Stimulated activated CD8-positive, alpha-beta memory T cell treated with anti-CD3 and anti-CD28 coated beads, Interleukin-12 subunit alpha, Interleukin-12 subunit beta, amount 100 ng/mL, for 24 hours (primary cell): ENCODE results near the gene GNB1L.
"Not testable (repeated sequence)": the region's sequence is repeated elsewhere in the genome, so short reads cannot be mapped to it uniquely, and the experiment has no call there.

Source experiments
- DNase-seq: peaks from one replicate; pipeline ENCODE4 v3.0.0-alpha.2; 2020; ENCODE audit errors: extremely low read depth

GNB1L gene

DNA sequence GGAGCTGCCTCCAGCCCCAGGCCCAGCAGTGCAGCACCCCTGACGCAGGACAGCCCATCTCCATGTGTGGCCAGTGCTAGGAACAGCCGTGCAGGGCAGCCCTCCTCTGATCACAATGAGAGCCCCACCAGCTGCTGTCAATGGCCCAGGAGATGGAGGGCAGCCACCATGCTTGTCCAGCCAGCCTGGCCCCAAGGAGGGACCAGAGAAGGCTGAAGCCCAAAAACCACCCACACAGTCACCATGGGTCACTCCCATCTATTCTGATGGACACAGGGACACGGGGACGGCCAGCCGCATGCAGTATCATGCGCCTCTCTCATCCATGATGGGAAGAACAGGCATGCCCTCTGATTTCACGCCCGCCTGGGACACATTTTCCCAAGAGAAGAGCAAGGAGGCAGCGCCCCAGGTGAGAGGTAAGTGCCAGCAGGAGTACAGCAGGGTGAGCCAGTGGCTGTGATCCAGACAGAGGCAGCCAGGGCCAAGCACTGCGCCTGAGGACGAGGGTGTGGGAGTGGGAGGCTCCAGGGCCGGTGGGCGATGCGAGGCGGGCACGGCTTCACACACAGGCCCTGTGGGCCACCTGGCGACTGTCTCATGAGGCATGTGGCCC lies 33.6 kb upstream of the GNB1L start:
- no peak for DNase-seq

DNA sequence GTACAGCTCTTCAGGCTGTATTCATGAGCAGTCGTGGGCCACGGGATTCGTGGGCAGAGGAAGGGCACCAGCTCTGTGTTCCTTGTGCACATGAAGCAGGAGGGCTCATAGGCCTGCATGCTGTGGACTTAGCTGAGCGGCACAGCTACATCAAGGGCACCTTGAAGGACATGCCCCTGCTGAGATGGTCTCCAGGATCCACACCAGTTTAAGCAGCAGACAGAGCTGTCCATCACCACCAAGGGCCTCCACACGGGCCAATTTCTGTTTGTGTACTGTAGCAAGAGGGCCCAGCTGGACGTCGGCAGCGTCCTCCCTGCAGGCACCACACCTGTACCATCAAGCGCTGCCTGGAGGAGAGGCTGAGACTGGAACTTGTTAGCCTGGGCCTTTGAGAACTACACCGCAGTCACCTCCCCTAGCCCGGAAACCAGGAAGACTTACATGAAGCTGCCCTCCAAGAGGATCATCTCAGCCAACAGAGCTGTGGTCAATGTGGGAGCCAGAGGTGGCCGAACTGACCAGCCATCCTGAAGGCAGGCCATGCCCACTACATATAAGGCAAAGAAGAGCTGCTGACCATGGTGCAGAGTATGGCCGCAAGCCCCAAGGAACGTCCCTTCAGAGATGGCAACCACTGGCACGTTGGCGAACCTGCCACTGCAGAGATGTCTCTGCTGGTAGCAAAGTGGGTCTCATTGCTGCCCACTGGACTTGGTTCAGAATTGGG lies 32.7 kb upstream of the GNB1L start:
- no peak for DNase-seq

DNA sequence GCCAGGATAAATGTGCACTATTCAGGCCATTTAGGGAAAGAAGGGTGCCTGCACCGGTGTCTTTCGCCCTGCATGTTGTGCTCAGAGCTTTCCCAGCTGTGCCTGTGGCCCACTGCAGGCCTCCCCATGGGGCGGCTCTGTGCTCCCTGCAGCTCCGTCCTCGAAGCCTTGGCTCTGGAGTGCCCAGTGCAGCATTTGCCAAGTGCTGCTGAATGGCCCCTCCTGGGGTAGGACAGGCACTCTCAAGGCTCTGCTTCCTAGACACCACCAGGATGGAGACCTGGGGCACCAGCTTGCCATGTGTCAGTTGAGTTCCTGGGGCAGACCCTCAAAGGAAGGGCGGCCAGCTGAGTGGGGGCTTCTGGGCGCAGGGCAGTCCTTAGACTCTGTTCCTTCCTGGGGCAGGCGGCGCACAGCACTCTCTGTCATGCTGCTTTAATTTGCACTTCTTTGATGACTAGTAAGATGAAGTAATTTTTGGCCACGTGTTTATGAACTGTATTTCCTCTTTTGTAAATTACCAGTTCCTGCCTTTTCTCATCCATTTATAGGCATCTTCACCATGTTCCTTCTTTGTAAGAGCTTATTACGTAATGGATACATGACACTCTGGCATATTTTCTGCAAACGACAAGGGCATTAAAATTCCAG lies 32.1 kb upstream of the GNB1L start:
- DNase-seq, result no peak

DNA sequence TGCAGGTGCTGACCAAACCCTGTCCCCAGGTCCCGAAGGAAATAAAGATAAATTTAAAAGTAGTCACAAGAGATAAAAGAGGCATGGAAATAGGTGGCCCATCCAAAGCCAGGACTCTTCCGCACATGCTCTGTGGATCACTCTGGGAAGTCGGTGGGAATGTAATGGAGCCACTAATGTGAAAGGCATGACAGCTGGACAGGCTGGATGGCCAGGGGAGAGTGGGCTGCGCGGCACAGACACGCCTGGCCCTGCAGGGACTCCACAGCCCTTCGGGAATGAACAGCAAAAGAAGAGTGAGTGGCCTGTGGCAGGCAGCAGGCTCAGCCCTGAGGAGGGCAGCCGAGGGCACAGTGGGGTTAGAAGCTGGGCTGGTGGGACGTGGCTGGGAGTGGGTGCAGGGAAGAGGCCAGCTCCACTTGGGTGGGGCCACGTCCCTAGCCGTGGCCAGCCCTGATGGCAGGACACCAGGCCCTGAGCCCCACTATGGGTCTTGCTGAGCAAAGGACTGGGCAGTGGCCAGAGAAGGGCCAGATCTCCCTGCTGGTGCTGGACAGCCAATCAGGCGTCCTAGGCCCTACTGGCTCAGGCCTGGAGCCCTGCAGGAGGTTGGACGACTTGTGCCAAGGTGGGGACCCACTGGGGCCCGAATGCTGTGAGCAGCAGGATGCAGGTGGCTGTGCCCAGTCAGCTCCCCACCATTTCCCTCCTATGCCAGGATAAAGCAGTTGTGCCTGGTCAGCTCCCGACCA lies 31.3 kb upstream of the GNB1L start:
- DNase-seq, result no peak

DNA sequence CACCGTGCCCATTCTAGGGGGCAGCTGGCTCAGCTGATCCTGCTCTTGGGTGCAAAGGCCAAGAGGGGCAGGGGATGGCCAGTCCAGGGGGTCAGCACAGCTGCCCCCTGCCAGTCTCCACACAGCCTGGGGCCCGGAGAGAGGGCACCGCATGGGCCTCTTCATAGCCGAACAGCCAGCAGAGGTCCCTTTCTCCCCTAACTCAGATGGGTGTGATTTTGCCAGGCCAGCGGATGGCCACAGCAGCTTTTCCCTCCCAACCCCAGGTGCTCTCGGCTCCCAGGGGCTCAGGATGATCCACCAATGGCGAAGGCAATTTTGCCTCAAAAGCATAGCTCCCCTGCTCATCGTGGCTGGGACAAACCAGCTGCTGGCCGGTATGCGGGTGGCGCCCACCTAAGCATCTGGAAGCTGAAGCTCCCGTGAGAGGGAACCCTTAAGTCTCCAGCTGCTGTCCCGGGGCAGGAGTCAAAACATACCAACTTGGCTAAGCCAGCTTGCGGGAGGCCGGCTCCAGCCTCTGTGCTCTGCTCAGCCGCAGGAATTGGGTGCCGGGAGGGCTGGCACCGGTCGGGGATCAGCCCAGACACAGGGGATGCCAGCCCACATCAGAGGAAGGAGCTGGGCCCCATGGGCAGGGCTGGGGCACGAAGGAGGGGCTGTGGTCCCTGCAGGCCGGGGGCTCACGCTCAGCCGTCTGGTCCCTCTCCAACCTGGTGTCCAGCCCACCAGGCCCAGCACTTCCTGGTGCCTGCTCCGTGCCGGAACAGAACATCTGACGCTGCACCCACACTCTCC lies 30.5 kb upstream of the GNB1L start:
- DNase-seq, result no peak

DNA sequence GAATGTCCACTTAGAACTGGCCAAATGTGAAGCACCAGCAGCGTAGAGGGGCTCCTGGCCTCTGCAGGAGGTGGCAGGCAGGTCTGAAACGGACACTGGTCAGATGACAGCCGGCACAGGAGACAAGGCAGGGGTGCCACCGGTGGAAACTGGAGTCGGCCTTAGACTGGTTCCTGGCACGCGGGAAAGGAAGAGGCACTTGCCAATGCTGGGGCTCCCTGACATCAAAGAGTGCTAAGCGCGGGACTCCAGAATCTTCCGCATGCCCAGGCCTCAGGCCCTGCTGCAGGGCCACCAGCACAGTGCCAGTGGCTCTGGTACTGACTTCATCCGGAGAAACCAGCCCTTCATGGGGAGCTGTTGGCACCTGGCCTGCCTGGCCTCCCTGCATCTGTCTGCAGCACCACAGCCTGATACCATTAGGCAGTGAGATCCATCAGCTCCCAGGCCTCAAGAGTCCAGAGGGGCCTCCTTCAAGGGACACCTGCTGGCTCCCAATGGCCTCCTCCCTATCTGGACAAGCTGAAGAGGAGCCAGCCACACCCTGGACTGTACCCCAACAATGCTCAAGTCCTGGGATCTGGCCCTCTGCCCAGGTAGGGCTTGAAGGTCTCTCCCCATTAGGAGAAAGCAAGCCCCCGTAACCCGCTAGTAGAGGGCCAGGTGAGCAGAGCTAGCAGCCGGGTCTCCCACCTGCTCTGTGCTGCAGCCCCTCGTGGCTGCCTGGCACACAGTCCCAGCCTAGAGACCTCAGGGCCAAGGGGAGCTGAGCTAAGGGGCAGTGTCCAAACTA lies 29.7 kb upstream of the GNB1L start:
- DNase-seq, result no peak

DNA sequence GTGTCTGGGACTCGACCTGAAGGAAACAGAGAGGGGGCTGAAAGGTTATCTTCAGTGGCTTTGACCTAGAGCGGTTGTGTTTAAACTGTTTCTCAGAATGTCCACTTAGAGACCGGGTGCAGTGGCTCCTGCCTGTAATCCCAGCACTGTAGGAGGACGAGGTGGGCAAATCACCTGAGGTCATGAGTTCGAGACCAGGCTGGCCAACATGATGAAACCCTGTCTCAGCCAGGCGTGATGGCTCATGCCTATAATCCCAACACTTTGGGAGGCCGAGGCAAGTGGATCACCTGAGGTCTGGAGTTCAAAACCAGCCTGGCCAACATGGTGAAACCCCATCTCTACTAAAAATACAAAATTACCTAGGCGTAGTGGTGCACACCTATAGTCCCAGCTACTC lies 28.8 kb upstream of the GNB1L start:
- not testable (repeated sequence) for DNase-seq

DNA sequence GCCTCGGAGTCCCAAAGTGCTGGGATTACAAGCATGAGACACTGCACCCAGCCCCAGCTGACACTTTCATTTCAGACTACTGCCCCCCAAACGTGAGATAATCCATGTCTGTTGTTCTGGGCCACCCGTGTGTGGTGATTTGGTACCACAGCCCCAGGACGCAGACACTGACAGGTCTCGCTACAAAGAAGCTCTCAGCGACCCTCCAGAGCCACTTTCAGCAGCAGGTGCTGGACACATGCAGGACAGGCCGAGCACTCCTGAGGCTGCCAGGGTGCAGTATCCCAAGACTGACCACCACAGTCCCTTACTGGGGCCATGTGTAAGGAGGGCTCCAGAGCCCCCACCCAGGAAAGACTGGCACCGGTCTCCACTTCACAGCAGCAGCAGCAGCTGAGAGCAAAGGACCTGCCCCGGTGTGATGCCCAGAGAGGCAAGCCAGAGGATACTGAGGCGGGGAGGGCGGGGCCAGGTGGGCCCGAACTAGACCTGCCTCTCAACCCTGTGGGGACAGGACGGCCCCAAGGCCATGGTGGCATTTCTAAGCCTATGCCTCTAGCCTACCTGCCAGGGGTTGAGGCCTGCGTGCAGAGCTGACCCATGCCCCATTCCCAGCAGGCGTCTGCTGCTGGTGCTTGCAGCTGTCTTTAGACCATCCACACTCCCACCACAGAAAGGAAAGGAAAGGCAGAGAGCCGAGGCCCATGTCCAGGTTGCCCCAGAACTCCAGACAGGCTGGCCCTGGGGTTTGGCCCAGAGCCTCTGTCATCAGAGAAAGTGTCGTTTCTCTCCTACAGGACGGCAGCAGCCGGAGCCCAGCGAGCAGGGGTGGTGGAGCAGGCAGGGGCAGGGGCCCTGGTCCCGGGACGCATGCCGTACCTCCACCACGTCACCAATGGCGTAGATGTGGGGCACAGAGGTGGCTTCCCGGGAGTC lies 28.0 kb upstream of the GNB1L start:
- no peak for DNase-seq

DNA sequence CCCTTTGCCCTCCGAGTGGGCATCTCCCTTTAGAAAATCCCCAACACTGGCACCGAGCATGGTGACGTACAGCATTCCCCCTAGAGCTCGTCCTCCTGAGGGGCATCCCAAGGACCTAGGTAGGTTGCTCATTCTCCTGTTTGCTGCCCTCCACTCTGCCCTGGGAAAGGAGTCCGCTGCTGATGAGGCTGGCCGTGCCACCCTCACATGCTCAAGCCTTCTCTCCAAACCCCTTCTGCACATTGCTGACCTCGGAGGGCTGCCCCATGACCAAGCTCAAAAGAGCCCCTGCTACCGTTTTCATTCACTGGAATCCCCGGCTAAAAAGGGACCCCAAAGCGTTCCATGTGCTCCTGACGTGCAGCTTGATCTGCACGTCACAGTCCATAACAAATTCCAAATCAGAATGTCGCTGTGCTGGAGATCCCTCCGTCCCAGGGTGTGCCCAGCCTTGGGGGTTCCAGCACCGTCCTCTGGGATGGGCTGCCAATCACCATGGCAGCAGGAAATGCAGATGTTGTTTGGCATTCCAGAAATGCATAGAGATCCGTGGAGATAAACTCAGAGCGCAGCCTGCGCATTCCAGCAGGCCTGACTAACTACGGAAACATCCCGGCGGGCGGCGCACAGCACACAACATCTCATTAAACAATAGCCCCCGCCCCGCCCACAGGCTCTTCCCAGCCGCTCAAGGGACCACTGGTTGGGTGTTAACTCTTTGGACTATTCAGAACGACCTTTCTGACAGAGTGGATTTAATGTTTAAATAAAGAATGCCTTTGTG lies 26.3 kb upstream of the GNB1L start:
- no peak for DNase-seq

DNA sequence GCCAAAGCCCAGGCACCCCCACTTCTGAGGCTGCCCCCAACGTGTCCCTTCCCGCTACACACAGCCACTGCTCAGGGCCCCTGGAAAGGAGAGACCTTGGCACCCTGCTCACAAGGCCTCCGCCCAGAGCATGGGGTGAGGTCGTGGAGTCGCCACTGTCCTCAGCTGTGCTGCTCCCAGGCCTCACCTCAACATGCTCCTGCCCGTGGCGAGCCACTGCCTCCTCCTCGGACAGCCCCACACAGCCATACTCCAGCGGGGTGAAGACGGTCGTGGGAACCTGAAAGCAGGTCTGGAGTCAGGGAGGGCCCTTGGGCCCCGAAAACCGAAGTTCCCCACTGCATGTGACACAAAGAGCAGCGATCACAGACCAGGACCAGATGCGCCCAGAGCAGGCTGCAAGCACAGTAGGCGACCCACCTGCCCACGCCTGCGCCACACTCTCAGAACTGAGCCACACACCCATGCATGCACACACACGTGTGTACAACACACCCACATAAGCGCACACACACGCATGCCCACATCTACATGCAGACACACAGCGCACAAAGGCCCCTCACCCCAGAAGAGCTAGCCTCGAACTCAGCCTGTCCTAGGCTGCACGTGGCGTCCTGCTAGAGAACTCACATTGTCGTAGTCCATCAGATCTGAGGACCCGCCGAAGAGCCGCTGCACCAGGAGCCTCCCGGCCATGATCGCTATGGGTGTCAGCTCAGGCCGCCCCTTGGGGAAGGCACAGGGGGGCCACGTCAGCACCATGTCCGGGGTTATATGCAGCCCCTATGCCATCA lies 25.5 kb upstream of the GNB1L start:
- no peak for DNase-seq

DNA sequence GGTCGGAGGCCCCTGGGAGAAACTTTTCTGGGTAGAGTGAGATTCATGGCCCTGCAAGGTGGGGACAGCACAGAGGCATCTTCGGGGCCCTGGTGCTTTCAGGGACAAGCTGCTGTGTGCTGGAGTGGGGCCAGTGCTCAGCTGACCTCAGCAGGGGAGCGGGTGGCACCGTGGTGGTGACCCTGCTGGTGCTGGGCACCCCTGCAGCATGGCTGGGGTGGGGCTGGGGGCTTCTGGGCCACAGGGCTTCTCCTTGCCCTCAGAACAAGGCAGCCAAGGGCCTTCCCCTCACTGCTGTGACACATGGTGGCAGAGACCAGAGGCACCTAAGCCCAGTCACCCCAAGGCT lies 24.9 kb upstream of the GNB1L start:
- no peak for DNase-seq

DNA sequence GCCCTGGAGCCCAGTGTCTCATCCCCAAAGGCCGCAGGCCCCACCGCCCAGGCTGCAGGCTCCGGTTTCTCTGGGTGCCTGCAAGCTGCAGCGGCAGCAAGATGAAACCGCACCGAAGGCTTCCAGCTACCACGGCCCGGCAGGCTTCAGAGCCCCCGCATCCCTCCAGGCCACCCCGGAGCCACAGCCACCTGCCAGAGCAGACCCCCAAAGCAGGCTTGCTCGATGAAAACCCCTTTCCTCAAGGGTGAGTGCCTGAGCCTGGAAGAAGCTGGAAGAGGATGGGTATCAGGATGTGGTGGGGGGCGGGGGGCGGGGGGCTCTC lies 24.5 kb upstream of the GNB1L start:
- DNase-seq, result no peak

DNA sequence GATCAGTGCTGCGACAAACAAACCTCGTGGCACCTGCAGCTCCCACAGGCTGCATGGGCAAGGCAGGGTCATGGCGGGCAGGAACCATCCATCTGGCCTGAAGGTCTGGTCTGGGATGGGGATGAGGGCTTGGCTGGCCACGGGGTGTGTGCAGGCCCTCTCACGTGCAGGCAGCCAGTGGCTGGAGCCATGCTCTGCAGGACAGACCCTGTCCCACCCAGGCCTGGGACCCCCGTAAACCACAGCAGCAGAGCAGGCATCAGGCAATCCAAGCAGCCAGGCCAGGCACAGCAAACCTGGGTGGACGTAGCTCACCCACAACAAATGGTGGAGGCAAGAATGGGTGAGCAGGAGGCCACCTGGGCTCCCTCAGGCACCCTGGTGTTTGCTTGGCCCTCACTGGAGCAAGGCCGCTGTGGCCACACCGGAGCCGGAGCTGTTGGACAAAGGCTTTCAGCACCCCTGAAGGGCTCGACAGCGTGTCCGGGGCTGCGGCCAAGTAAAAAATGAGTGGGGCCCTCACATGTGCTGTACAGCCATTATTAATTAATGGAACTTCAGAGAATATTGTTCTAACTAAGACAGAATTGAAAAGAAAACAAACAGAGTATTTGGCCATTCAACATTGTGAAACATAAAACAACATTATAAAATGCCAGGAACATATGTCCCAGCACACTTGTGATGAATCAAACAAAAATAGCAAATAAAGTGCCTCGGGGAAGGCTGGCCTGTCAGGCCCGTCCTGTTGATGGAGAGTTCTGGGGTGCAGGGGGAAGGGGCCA lies 24.0 kb upstream of the GNB1L start:
- DNase-seq, result no peak

DNA sequence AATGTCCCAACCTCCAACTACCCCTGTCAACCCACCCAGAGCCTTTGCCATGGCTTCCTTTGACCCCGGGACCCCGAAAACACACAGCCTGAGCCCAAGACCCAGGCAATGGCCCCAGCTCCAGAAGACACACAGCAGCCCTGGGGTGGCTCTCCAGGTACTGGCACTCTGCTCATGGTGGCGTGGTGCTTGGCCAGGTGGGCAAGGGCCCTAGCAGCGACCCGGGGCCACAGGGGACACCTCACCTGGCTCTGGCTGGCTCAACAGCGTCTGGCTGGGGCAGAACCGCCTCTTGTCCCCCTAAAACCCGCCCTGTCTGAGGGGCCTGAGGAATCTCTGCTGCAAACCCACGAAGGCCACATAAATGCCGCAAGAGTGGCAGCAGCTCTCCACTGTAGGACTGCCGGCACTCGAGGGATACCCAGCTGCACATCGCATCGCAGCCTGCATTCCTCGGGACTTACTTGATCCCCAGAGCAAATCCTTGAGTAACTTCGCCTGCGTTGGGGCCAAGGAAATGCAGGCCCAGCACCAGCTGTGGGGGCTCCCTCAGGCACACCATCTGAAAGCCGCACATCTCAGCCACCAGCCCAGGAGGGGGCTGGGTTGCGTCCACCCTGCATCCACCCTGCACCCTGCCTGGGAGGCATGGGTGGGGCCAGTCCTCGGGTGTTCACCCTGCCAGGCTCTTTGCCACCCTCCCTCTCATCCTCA lies 23.1 kb upstream of the GNB1L start:
- DNase-seq, result no peak

DNA sequence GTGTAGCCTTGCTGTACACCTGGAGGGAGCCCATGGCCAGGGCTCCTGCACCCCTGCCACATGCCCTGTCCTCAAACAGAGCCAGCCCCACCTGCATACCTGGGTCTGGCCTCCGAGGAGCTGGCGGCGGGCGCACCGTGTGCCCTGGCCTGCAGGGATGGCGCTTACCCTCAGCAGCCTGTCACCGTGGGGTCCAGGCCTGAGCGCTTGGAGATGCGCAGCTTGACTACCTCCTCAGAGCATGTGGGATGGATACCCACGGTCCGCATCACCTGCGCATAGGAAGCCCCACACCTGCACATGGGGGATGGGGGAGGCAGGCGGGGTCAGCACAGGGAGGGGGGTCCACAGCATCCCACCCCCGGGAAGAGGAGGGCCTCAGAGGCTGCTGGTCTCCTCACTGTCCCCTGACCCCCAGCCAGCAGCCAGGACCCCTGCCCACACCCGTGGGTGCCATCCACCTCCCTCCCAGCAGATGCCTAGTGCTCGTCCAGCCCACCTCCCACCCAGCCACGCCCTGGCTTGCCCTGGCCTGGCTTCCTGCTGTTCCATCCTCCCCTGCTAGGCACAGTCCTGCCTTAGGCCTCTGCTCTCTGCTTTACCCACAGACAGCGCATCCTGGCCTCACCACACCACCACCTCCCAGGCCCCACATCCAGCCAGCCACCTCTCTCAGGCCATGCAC lies 22.4 kb upstream of the GNB1L start:
- no peak for DNase-seq

DNA sequence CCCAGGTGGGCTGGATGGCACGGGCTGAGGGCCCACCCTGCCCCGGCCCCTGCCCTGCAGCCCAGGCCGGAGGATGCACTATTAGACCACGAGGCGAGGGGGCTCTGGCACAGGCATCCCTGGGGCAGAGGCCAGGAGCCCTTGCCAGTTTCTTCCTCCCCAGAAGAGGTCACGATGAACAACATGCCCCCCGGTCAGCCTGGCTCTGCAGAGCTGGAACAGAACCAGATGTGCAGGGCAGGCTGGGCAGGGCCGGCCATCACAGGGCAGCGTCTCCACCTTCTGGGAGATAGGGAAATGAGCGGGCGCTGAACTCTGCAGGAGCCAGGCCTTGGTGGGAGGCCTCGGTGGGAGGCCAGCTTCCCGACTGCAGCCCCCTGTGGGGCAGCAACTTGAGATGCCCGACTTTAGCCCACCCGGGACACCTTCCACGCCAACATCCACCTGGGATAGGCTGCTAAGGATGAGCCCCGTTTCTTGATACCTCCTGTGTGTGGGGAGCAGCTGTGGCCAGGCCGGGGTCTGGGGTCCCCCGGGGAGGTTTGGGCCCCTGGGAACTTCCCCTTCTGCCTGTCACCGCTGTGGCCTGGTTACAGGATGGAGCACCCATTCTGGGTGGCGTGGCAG lies 21.8 kb upstream of the GNB1L start:
- no peak for DNase-seq
